HEK293 (cell line): Measurements from ENCODE around the gene UNK.

Experiments used
- CTCF ChIA-PET: fragments of 350-600 bp; formaldehyde crosslinking; extraction: SDS; loops from one replicate; lab custom pipeline; 2021; ENCODE audit warnings: antibody characterized with exemption; lab: Yijun Ruan, JAX
- POLR2A ChIA-PET: fragments of 300-600 bp; formaldehyde crosslinking; extraction: SDS; loops from one replicate; lab custom pipeline; 2020; ENCODE audit warnings: antibody characterized with exemption, inconsistent platforms; lab: Yijun Ruan, JAX
- H3K27ac ChIP-seq: fragments of 200-500 bp; sonication (Bioruptor generic); 2 replicates; pipeline ENCODE4 v1.5.1; 2014; ENCODE audit warnings: low read depth, low read length, control low read depth, inconsistent platforms; ENCODE audit errors: extremely low read depth
- H3K36me3 ChIP-seq, 2 experiments: fragments of 200-500 bp in 1 of 2; sonication (Bioruptor generic) in 1 of 2; 1 replicate in 1 of 2; 2 replicates in 1 of 2; pipeline ENCODE4 v1.5.1; 2014 to 2017; ENCODE audit warnings: inconsistent platforms in 2 of 2, low read length in 2 of 2; ENCODE audit not compliant: control insufficient read depth in 2 of 2, insufficient read depth in 1 of 2
- H3K4me1 ChIP-seq: fragments of 200-500 bp; sonication (Bioruptor generic); 2 replicates; pipeline ENCODE4 v1.5.1; 2014; ENCODE audit warnings: mild to moderate bottlenecking, low read length, inconsistent platforms; ENCODE audit not compliant: control insufficient read depth, insufficient read depth
- H3K4me3 ChIP-seq: 2 replicates; pipeline ENCODE4 v1.5.1; 2011; ENCODE audit warnings: low read depth, mild to moderate bottlenecking, control low read depth, low read length, moderate library complexity
- H3K9me3 ChIP-seq: fragments of 200-500 bp; sonication (Bioruptor generic); 2 replicates; pipeline ENCODE4 v1.5.1; 2014; ENCODE audit warnings: low read depth, low read length, inconsistent platforms; ENCODE audit not compliant: control insufficient read depth, insufficient read depth
- HOXD13 ChIP-seq: sonication (generic); formaldehyde crosslinking; IDR thresholded peaks from 2 replicates; pipeline ENCODE4 v1.8.0; 2022; ENCODE audit warnings: missing genetic modification reagents, borderline replicate concordance
- IKZF3 ChIP-seq: fragments of 450-650 bp; IDR thresholded peaks from 2 replicates; pipeline ENCODE4 v1.5.0; 2018; ENCODE audit warnings: missing biosample characterization, mild to moderate bottlenecking, missing genetic modification characterization, moderate library complexity
- KLF8 ChIP-seq: fragments of 450-650 bp; formaldehyde crosslinking; IDR thresholded peaks from 2 replicates; pipeline ENCODE4 v1.5.1; 2016; ENCODE audit warnings: missing biosample characterization, missing genetic modification characterization
- REST ChIP-seq: fragments of 450-650 bp; formaldehyde crosslinking; IDR thresholded peaks from 2 replicates; pipeline ENCODE4 v1.5.1; 2016; ENCODE audit warnings: missing biosample characterization, missing genetic modification characterization
- SALL2 ChIP-seq: fragments of 450-650 bp; formaldehyde crosslinking; IDR thresholded peaks from 2 replicates; pipeline ENCODE4 v1.5.0; 2017; ENCODE audit warnings: missing biosample characterization, mild to moderate bottlenecking, missing genetic modification characterization, borderline replicate concordance
- TCF7L2 ChIP-seq: IDR thresholded peaks from 2 replicates; pipeline ENCODE4 v1.6.1; 2011; ENCODE audit warnings: low read depth, mild to moderate bottlenecking, inconsistent platforms, low read length, moderate library complexity, borderline replicate concordance
- ZBTB44 ChIP-seq: fragments of 450-650 bp; IDR thresholded peaks from 2 replicates; pipeline ENCODE4 v1.5.1; 2018; ENCODE audit warnings: missing biosample characterization, mild to moderate bottlenecking, missing genetic modification characterization
- ZBTB8A ChIP-seq: fragments of 450-650 bp; formaldehyde crosslinking; IDR thresholded peaks from 2 replicates; pipeline ENCODE4 v1.5.1; 2016; ENCODE audit warnings: missing biosample characterization, missing genetic modification characterization
- ZNF140 ChIP-seq: fragments of 450-650 bp; formaldehyde crosslinking; IDR thresholded peaks from 2 replicates; pipeline ENCODE4 v1.5.1; 2016; ENCODE audit warnings: missing biosample characterization, missing genetic modification characterization
- ZNF157 ChIP-seq: fragments of 450-650 bp; formaldehyde crosslinking; IDR thresholded peaks from 2 replicates; pipeline ENCODE4 v1.5.1; 2016; ENCODE audit warnings: missing biosample characterization, missing genetic modification characterization
- ZNF248 ChIP-seq: fragments of 450-650 bp; formaldehyde crosslinking; IDR thresholded peaks from 2 replicates; pipeline ENCODE4 v1.5.1; 2017; ENCODE audit warnings: missing biosample characterization, missing genetic modification characterization
- ZNF335 ChIP-seq: fragments of 450-650 bp; formaldehyde crosslinking; conservative IDR thresholded peaks from 2 replicates; pipeline ENCODE4 v1.5.1; 2016; ENCODE audit warnings: missing biosample characterization, missing genetic modification characterization
- ZNF350 ChIP-seq: fragments of 450-650 bp; formaldehyde crosslinking; IDR thresholded peaks from 2 replicates; pipeline ENCODE4 v1.5.0; 2017; ENCODE audit warnings: missing biosample characterization, mild to moderate bottlenecking, missing genetic modification characterization
- ZNF530 ChIP-seq: fragments of 450-650 bp; formaldehyde crosslinking; IDR thresholded peaks from 2 replicates; pipeline ENCODE4 v1.5.1; 2016; ENCODE audit warnings: low read depth, missing biosample characterization, missing genetic modification characterization
- ZNF548 ChIP-seq: fragments of 450-650 bp; formaldehyde crosslinking; IDR thresholded peaks from 2 replicates; pipeline ENCODE4 v1.5.1; 2016; ENCODE audit warnings: missing biosample characterization, missing genetic modification characterization
- ZNF561 ChIP-seq: fragments of 450-650 bp; IDR thresholded peaks from 2 replicates; pipeline ENCODE4 v1.5.1; 2018; ENCODE audit warnings: missing biosample characterization, missing genetic modification characterization, borderline replicate concordance
- ZNF600 ChIP-seq: fragments of 450-650 bp; formaldehyde crosslinking; IDR thresholded peaks from 2 replicates; pipeline ENCODE4 v1.5.1; 2016; ENCODE audit warnings: missing biosample characterization, missing genetic modification characterization
- ZNF658 ChIP-seq: fragments of 450-650 bp; formaldehyde crosslinking; IDR thresholded peaks from 2 replicates; pipeline ENCODE4; 2016; ENCODE audit warnings: missing biosample characterization, missing genetic modification characterization
- ZNF76 ChIP-seq: fragments of 450-650 bp; formaldehyde crosslinking; IDR thresholded peaks from 2 replicates; pipeline ENCODE4; 2016; ENCODE audit warnings: low read depth, missing biosample characterization, missing genetic modification characterization, borderline replicate concordance
- ZNF768 ChIP-seq: fragments of 450-650 bp; formaldehyde crosslinking; IDR thresholded peaks from 2 replicates; pipeline ENCODE4 v1.5.1; 2018; ENCODE audit warnings: missing biosample characterization, mild to moderate bottlenecking, missing genetic modification characterization
- ZNF837 ChIP-seq: fragments of 450-650 bp; formaldehyde crosslinking; IDR thresholded peaks from 2 replicates; pipeline ENCODE4 v1.5.1; 2016; ENCODE audit warnings: missing biosample characterization, missing genetic modification characterization
- TF ChIP-seq, protein P1 (sequence below): fragments of 450-650 bp; formaldehyde crosslinking; IDR thresholded peaks from 2 replicates; pipeline ENCODE4 v1.5.1; 2017; ENCODE audit warnings: missing biosample characterization, missing genetic modification characterization
- TF ChIP-seq, protein P2 (sequence below): fragments of 450-650 bp; formaldehyde crosslinking; IDR thresholded peaks from 2 replicates; pipeline ENCODE4 v1.5.1; 2016; ENCODE audit warnings: missing biosample characterization, missing genetic modification characterization

UNK gene

DNA sequence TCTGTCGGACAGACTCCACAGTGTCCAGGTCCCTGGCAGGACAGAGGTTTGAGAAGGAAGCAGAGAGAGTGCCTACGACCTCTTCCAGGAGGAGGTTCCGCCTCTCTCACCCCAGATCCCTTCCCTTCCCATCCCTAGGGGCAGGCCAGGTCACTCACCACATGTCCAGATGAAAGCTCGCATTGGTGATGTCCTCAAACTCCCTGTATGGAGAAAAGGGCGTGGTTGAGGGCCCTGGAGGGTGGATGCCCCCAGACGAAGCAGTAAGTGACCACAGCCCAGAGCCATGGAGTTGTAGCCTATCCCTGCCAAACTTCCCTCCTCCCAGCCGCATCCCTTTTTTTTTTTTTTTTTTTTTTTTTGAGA lies 56.2 kb downstream of the UNK start (continued):
- TF ChIP-seq ZBTB44 = no peak
- TF ChIP-seq ZNF76 (tag by site-specific recombination) = no peak
- no peak for TF ChIP-seq IKZF3
- TF ChIP-seq ZNF140 = no peak

DNA sequence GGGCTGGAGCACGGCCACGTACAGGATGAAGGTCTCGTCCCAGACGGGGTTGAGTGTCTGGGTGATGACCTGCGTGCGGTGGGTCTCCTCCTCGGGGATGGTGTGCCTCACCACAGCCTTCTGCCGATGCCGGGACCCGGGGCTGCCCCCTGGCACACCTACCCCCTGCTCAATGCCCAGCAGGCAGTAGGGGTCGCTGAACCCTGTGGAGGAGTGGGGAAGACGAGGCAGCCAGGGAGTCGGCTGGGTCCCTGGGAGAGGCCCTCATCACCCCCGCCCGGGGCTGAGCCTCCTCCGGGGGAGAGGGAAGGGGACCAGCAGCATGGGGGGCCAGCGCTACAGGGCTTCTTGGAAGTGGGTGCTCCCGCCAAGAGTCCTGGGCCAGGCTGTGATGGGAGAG lies 57.8 kb downstream of the UNK start:
- no peak overlapping the region for H3K27ac ChIP-seq
- H3K36me3 ChIP-seq = peaks cover 0 to 16% of the 10 kb centered on the region in 2 experiments; a peak in 1 of 3 replicates
- no peaks in the 10 kb centered on the region for H3K9me3 ChIP-seq
- ChIA-PET CTCF (no interaction called here), POLR2A (interaction anchor here (0.8 kb wide), 1 partner anchor 62 kb away, joined by 5 read pairs; no protein-coding TSS in a partner anchor)
- H3K4me3 ChIP-seq = no peak overlapping the region
- H3K4me1 ChIP-seq = no peaks in the 10 kb centered on the region; the same call in 1 of the 2 replicates
- TF ChIP-seq TCF7L2 (no peak), ZNF837 (tag by site-specific recombination) (no peak), ZNF157 (no peak), KLF8 (no peak), HOXD13 (CRISPR knock-in tag) (no peak), ZNF530 (tag by site-specific recombination) (no peak), ZNF600 (tag by site-specific recombination) (no peak), ZNF768 (tag by site-specific recombination) (no peak), SALL2 (tag by site-specific recombination) (no peak), REST (tag by site-specific recombination) (no peak), ZNF248 (no peak), ZNF658 (tag by site-specific recombination) (no peak), ZNF350 (no peak), ZNF548 (tag by site-specific recombination) (no peak), ZNF561 (no peak), ZBTB8A (tag by site-specific recombination) (no peak), ZNF335 (tag by site-specific recombination) (no peak)
- TF ChIP-seq, protein P1, sequence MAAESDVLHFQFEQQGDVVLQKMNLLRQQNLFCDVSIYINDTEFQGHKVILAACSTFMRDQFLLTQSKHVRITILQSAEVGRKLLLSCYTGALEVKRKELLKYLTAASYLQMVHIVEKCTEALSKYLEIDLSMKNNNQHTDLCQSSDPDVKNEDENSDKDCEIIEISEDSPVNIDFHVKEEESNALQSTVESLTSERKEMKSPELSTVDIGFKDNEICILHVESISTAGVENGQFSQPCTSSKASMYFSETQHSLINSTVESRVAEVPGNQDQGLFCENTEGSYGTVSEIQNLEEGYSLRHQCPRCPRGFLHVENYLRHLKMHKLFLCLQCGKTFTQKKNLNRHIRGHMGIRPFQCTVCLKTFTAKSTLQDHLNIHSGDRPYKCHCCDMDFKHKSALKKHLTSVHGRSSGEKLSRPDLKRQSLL (tag by site-specific recombination) = no peak
- TF ChIP-seq, protein P2, sequence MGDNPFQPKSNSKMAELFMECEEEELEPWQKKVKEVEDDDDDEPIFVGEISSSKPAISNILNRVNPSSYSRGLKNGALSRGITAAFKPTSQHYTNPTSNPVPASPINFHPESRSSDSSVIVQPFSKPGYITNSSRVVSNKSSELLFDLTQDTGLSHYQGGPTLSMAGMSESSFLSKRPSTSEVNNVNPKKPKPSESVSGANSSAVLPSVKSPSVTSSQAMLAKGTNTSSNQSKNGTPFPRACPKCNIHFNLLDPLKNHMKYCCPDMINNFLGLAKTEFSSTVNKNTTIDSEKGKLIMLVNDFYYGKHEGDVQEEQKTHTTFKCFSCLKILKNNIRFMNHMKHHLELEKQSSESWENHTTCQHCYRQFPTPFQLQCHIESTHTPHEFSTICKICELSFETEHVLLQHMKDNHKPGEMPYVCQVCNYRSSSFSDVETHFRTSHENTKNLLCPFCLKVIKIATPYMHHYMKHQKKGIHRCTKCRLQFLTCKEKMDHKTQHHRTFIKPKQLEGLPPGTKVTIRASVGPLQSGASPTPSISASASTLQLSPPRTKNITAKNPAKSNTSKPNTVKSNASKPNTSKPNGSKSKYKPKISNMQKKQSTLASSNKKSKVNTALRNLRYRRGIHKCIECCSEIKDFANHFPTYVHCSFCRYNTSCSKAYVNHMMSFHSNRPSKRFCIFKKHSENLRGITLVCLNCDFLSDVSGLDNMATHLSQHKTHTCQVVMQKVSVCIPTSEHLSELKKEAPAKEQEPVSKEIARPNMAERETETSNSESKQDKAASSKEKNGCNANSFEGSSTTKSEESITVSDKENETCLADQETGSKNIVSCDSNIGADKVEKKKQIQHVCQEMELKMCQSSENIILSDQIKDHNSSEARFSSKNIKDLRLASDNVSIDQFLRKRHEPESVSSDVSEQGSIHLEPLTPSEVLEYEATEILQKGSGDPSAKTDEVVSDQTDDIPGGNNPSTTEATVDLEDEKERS (tag by site-specific recombination) = no peak
